Smooth muscle cell (in vitro differentiated cells): ENCODE data around the gene DYRK1B. TPM values are rescaled to one million over a fixed set of nuclear protein-coding genes. Genes with fewer than 3 reads are reported as not detected.

Experiments
- DNase-seq: peaks from one replicate; lab custom pipeline; 2025; ENCODE audit not compliant: unreplicated experiment; lab: John Stamatoyannopoulos, UW
- H2AFZ ChIP-seq: fragments of 200-600 bp; sonication (generic); 2 replicates; pipeline ENCODE4 v1.6.0; 2016; ENCODE audit warnings: antibody characterized with exemption, low read depth, mild to moderate bottlenecking
- H3F3A ChIP-seq: fragments of 200-600 bp; sonication (generic); 2 replicates; pipeline ENCODE4 v1.6.0; 2017; ENCODE audit warnings: antibody characterized with exemption, low read depth
- H3K27ac ChIP-seq: fragments of 200-600 bp; sonication (generic); 2 replicates; pipeline ENCODE4 v1.5.1; 2016; ENCODE audit warnings: low read depth, mild to moderate bottlenecking
- H3K27me3 ChIP-seq: fragments of 200-600 bp; sonication (generic); 2 replicates; pipeline ENCODE4 v1.6.1; 2016; ENCODE audit warnings: low read depth, mild to moderate bottlenecking
- H3K36me3 ChIP-seq: fragments of 200-600 bp; sonication (generic); 2 replicates; pipeline ENCODE4 v1.5.1; 2016; ENCODE audit warnings: low read depth
- H3K4me1 ChIP-seq: fragments of 200-600 bp; sonication (generic); 2 replicates; pipeline ENCODE4 v1.5.1; 2016; ENCODE audit warnings: low read depth
- H3K4me2 ChIP-seq: fragments of 200-600 bp; sonication (generic); 2 replicates; pipeline ENCODE4 v1.6.0; 2016; ENCODE audit warnings: mild to moderate bottlenecking
- H3K4me3 ChIP-seq: fragments of 200-600 bp; sonication (generic); 2 replicates; pipeline ENCODE4 v1.5.1; 2016; ENCODE audit warnings: mild to moderate bottlenecking
- H3K79me2 ChIP-seq: fragments of 200-600 bp; sonication (generic); 2 replicates; pipeline ENCODE4 v1.6.0; 2016; ENCODE audit warnings: low read depth, mild to moderate bottlenecking
- H3K9ac ChIP-seq: fragments of 200-600 bp; sonication (generic); 2 replicates; pipeline ENCODE4 v1.6.0; 2016; ENCODE audit warnings: low read depth
- H3K9me3 ChIP-seq: fragments of 200-600 bp; sonication (generic); replicated peaks from 2 replicates; pipeline ENCODE4 v1.5.1; 2016; ENCODE audit warnings: low read depth
- H4K20me1 ChIP-seq: fragments of 200-600 bp; sonication (generic); 2 replicates; pipeline ENCODE4 v1.6.0; 2016; ENCODE audit warnings: low read depth
- WGBS: methylation state at CpG from one replicate; pipeline ENCODE4 v1.1.7; 2016; ENCODE audit warnings: low lambda C conversion rate; 5-methylcytosine and 5-hydroxymethylcytosine counted together
- polyA plus RNA-seq: library from polyadenylated mRNA; unstranded; fragments of >200 nt; fragmentation: Nextera tagmentation; extraction: Ambion mirVana; gene quantifications from 2 replicates; pipeline ENCODE4 v1.2.1, GENCODE V29; 2016
- total RNA-seq: library from RNA; depleted of rRNA; stranded (reverse); fragments of >200 nt; gene quantifications from 2 replicates; pipeline ENCODE4 v1.2.3, GENCODE V29; 2014
- TF ChIP-seq, protein P1 (sequence below): fragments of 200-600 bp; sonication (generic); IDR thresholded peaks from 2 replicates; pipeline ENCODE4 v1.5.1; 2017; ENCODE audit warnings: borderline replicate concordance, mild to moderate bottlenecking, antibody characterized with exemption; ENCODE audit not compliant: insufficient read depth, poor library complexity, severe bottlenecking

Gene DYRK1B
- total and polyA plus RNA-seq, 2 experiments from 2014 or later: 9.2 to 14.1 TPM

DNA sequence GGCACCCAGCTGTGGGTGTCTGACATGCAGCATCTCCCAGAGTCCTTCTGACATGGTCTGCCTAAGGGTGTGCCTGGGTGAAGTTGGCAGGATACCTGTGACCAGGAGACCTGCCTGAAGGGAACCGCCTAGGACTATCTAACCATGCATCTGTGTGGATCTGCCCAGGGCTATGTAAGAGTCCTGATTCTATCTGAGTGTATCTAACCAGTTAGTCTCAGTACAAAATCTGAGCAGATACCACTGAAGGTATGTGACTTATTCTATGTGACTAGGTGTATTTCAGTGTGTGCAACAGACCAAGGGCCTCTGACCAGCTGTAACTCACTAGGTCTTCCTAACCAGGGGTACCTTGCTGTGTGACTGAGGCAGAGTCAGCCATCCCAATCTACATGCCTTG is 40.4 kb upstream of the DYRK1B start:
- no peaks in the 10 kb centered on the region for H3F3A ChIP-seq
- no peak overlapping the region for H3K9ac ChIP-seq
- DNase-seq: no peak
- no peaks in the 10 kb centered on the region for H3K79me2 ChIP-seq
- no peaks in the 10 kb centered on the region for H3K4me1 ChIP-seq
- H3K9me3 ChIP-seq: no peaks in the 10 kb centered on the region
- H3K36me3 ChIP-seq: no peaks in the 10 kb centered on the region
- TF ChIP-seq, protein P1, sequence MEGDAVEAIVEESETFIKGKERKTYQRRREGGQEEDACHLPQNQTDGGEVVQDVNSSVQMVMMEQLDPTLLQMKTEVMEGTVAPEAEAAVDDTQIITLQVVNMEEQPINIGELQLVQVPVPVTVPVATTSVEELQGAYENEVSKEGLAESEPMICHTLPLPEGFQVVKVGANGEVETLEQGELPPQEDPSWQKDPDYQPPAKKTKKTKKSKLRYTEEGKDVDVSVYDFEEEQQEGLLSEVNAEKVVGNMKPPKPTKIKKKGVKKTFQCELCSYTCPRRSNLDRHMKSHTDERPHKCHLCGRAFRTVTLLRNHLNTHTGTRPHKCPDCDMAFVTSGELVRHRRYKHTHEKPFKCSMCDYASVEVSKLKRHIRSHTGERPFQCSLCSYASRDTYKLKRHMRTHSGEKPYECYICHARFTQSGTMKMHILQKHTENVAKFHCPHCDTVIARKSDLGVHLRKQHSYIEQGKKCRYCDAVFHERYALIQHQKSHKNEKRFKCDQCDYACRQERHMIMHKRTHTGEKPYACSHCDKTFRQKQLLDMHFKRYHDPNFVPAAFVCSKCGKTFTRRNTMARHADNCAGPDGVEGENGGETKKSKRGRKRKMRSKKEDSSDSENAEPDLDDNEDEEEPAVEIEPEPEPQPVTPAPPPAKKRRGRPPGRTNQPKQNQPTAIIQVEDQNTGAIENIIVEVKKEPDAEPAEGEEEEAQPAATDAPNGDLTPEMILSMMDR: no peak
- H2AFZ ChIP-seq: no peak overlapping the region
- H4K20me1 ChIP-seq: no peaks in the 10 kb centered on the region
- H3K4me2 ChIP-seq: no peak overlapping the region
- H3K27ac ChIP-seq: no peak overlapping the region
- 95% methylated on average over 1 of the region's 1 CpG for WGBS
- H3K4me3 ChIP-seq: no peak overlapping the region
- H3K27me3 ChIP-seq: no peaks in the 10 kb centered on the region

DNA sequence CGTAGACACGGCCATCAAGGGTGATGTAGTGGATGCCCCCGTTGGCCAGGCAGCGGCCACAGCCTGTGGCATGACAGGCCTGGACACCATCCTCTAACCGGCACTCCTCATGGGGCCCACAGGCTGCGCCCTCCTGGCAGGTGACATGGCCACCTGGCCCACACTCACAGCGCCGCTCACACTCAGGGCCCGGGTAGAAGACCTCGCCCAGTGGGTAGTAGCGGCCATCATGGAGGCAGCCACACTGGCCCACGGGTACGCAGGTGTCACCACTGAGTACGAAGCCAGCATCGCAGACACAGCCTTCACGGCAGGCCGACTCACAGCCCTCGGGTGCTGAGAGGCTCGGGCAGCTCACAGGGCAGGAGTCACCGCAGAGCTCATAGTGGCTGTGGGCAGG is 39.4 kb upstream of the DYRK1B start:
- H3K4me2 ChIP-seq: no peak overlapping the region
- H3F3A ChIP-seq: no peaks in the 10 kb centered on the region
- no peak overlapping the region for H3K27ac ChIP-seq
- no peak overlapping the region for H3K9ac ChIP-seq
- WGBS: 93% methylated on average over 20 of the region's 20 CpGs
- no peaks in the 10 kb centered on the region for H3K27me3 ChIP-seq
- DNase-seq: no peak
- H3K79me2 ChIP-seq: no peaks in the 10 kb centered on the region
- no peak overlapping the region for H3K4me3 ChIP-seq
- no peaks in the 10 kb centered on the region for H4K20me1 ChIP-seq
- no peaks in the 10 kb centered on the region for H3K4me1 ChIP-seq
- TF ChIP-seq, protein P1: no peak
- no peaks in the 10 kb centered on the region for H3K36me3 ChIP-seq
- H2AFZ ChIP-seq: no peak overlapping the region
- H3K9me3 ChIP-seq: no peaks in the 10 kb centered on the region

DNA sequence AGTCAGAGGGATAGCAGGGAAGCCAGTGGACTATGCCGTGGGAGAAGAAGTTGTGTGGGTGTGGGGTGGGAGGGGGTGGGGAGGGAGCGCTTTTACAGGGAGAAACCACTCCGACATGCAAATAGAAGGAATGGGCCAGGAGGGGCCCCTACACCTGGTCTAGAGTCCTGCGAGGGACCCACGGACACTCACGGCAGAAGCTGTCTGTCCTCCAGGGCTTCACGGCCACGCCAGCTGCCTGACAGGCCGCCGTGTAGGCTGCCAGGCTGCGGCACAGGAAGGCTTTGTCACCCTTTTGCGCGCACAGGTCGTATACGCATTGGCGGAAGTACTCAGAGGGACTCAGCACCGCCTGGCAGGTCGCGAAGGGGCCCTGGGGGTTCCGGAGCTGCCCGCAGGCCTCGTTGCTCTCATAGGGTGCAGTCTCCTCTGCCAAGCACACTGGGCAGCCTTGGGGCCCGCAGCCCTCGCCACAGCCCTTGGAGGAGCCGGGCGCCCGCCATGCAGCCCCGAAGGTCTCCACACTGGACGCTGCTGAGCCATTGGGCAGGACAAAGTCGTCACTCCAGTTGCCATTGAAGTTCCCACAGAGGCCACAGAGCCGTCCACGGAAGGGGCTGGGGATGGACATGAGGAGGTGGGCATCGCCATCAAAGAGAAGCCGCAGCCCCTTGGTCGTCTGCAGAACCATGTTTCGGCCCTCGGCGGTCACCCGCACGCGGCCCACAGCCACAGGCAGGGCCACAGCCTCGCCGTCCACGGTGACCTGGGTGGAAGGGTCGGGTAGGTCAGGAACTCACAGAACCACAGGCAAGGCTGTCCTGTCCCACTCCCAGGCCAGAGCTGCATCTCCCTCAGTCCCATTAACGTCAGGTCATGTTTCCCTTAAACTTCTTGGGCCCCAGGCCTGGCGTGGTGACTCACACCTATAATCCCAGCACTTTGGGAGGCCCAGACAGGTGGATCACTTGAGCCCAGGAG is 38.2 kb upstream of the DYRK1B start:
- no peak for DNase-seq
- no peaks in the 10 kb centered on the region for H3K27me3 ChIP-seq
- H3F3A ChIP-seq: no peaks in the 10 kb centered on the region
- no peaks in the 10 kb centered on the region for H3K4me1 ChIP-seq
- WGBS: 89% methylated on average over 45 of the region's 47 CpGs
- H2AFZ ChIP-seq: no peak overlapping the region
- H3K79me2 ChIP-seq: no peaks in the 10 kb centered on the region
- H4K20me1 ChIP-seq: no peaks in the 10 kb centered on the region
- no peaks in the 10 kb centered on the region for H3K36me3 ChIP-seq
- H3K4me2 ChIP-seq: no peak overlapping the region
- H3K9me3 ChIP-seq: no peaks in the 10 kb centered on the region
- TF ChIP-seq, protein P1: no peak
- no peak overlapping the region for H3K9ac ChIP-seq
- H3K27ac ChIP-seq: no peak overlapping the region
- no peak overlapping the region for H3K4me3 ChIP-seq
